Measurements from ENCODE around the gene TPRG1.

DNA sequence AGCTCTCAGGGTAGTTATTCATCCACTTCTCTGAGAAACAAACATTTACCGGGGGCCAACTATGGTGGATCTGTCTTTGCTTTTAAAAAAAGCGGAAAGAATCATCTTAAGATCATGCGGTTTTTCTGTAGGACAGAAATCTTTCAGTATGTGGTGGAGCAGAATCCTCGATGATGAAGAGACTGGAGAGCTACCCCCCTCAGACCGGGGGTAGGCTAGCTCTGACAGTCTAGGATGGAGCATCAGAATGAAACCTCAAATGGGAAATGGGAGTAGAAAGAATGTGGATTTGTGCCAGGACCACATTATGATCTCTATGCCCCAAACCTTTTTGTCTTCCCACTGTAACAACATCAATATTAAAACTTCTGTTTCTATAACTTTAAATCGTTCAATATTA is 30.3 kb downstream of the TPRG1 start:
- TF ChIP-seq POLR2A (IDR thresholded peaks at IDR 0.05; ENCODE audit: low read depth) (no peak), POLR2AphosphoS5 (IDR thresholded peaks at IDR 0.05) (no peak), EP300 (IDR thresholded peaks at IDR 0.05) (no peak)
- TF ChIP-seq, protein P1, sequence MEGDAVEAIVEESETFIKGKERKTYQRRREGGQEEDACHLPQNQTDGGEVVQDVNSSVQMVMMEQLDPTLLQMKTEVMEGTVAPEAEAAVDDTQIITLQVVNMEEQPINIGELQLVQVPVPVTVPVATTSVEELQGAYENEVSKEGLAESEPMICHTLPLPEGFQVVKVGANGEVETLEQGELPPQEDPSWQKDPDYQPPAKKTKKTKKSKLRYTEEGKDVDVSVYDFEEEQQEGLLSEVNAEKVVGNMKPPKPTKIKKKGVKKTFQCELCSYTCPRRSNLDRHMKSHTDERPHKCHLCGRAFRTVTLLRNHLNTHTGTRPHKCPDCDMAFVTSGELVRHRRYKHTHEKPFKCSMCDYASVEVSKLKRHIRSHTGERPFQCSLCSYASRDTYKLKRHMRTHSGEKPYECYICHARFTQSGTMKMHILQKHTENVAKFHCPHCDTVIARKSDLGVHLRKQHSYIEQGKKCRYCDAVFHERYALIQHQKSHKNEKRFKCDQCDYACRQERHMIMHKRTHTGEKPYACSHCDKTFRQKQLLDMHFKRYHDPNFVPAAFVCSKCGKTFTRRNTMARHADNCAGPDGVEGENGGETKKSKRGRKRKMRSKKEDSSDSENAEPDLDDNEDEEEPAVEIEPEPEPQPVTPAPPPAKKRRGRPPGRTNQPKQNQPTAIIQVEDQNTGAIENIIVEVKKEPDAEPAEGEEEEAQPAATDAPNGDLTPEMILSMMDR (IDR thresholded peaks at IDR 0.05): no peak
